GM19455 (cell line): ENCODE results near the gene VSTM2B.

Experiments
- ATAC-seq: cut with Tn5 transposase; IDR thresholded peaks from one replicate; pipeline ENCODE4 v1.9.1; 2021; ENCODE audit not compliant: unreplicated experiment

The VSTM2B gene

GRCh38 chr19:29529646-29530539, 4.1 kb downstream of the VSTM2B start:
- ATAC-seq = no peak

GRCh38 chr19:29530540-29531457, 5.0 kb downstream of the VSTM2B start:
- ATAC-seq = no peak

- ATAC-seq = no peak
Measured at GRCh38 chr19:29531458-29532025, 5.7 kb downstream of the VSTM2B start.

GRCh38 chr19:29532097-29532496, 6.3 kb downstream of the VSTM2B start:
- ATAC-seq = no peak

- ATAC-seq = no peak
Measured at GRCh38 chr19:29532956-29533355, 7.2 kb downstream of the VSTM2B start.

- ATAC-seq = no peak
Measured at GRCh38 chr19:29533578-29534544, 8.1 kb downstream of the VSTM2B start.

- no peak for ATAC-seq
Measured at GRCh38 chr19:29535214-29535831, 9.5 kb downstream of the VSTM2B start.

- no peak for ATAC-seq
Measured at GRCh38 chr19:29535984-29536508, 10.3 kb downstream of the VSTM2B start.

GRCh38 chr19:29537181-29537580, 11.4 kb downstream of the VSTM2B start:
- no peak for ATAC-seq

GRCh38 chr19:29537601-29538000, 11.8 kb downstream of the VSTM2B start:
- ATAC-seq = no peak

- ATAC-seq = no peak
Measured at GRCh38 chr19:29538146-29538545, 12.4 kb downstream of the VSTM2B start.

- no peak for ATAC-seq
Measured at GRCh38 chr19:29538651-29539050, 12.9 kb downstream of the VSTM2B start.

- no peak for ATAC-seq
Measured at GRCh38 chr19:29539131-29539530, 13.3 kb downstream of the VSTM2B start.

- no peak for ATAC-seq
Measured at GRCh38 chr19:29539670-29540069, 13.9 kb downstream of the VSTM2B start.

- ATAC-seq = no peak
Measured at GRCh38 chr19:29540114-29540513, 14.3 kb downstream of the VSTM2B start.

- ATAC-seq = no peak
Measured at GRCh38 chr19:29541473-29542253, 15.9 kb downstream of the VSTM2B start.

GRCh38 chr19:29542327-29542726, 16.5 kb downstream of the VSTM2B start:
- ATAC-seq = no peak

- no peak for ATAC-seq
Measured at GRCh38 chr19:29542776-29543175, 17.0 kb downstream of the VSTM2B start.

- ATAC-seq = no peak
Measured at GRCh38 chr19:29543381-29543780, 17.6 kb downstream of the VSTM2B start.
